ENCODE measurements around the gene CYP4F3.
"Not testable (repeated sequence)": the region's sequence is repeated elsewhere in the genome, so short reads cannot be mapped to it uniquely, and the experiment has no call there.

The CYP4F3 gene

GRCh38 chr19:15640294-15640903 lies at the start of gene CYP4F3:
TSS of gene CYP4F3 (plus strand) at chr19:15640897. CDS start at chr19:15641416, 519 bp downstream.
- no peak for DNase-seq (ENCODE audit: low read depth in 4 of 4, low spot score in 1 of 4)

DNA sequence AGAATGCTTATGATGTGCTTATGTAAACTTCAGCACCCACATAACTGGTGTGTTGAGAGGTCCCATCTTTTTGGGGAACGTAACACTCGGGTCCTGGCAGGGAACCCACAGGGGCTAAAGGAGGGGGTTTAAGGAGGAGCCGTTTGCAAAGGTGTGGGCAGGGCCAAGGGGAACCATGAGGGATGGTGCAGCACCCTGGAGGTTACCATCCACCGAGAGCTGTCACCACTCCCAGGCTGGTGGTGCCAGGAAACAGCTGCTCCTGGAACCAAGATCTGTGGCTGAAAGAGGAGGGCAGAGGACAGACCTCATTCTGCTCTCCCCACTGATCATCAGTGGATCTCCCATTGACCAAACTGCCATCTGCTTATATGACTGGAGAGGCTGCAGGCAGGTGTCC lies 48.9 kb upstream of the CYP4F3 start:
- no peak for DNase-seq (ENCODE audit: low read depth in 4 of 4, low spot score in 1 of 4)

- DNase-seq (ENCODE audit: low read depth in 4 of 4, low spot score in 1 of 4): not testable (repeated sequence)
Measured at GRCh38 chr19:15592506-15592905, 48.2 kb upstream of the CYP4F3 start.

DNA sequence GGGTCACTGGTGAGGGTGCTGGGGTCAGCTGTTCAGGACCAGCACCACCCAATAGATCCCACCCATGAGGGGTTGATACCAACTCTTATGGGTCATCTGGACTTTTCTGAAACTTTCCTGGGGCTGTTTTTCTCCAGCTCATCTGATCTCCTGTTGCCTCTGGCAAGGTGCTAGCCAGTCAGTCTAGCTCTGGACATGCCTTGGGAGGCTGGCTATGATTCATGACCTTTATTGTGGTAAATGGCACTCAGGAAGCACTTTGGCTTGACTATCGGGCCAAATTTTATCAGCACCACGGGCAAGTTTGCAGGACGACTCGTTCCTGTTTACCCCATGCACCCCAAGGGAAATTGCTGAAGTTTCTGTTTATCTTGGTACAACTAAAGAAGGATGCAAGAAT lies 46.9 kb upstream of the CYP4F3 start:
- DNase-seq (ENCODE audit: low read depth in 4 of 4, low spot score in 1 of 4): not testable (repeated sequence)

- no peak for DNase-seq (ENCODE audit: low read depth in 4 of 4, low spot score in 1 of 4)
Measured at GRCh38 chr19:15595069-15595468, 45.6 kb upstream of the CYP4F3 start.

DNA sequence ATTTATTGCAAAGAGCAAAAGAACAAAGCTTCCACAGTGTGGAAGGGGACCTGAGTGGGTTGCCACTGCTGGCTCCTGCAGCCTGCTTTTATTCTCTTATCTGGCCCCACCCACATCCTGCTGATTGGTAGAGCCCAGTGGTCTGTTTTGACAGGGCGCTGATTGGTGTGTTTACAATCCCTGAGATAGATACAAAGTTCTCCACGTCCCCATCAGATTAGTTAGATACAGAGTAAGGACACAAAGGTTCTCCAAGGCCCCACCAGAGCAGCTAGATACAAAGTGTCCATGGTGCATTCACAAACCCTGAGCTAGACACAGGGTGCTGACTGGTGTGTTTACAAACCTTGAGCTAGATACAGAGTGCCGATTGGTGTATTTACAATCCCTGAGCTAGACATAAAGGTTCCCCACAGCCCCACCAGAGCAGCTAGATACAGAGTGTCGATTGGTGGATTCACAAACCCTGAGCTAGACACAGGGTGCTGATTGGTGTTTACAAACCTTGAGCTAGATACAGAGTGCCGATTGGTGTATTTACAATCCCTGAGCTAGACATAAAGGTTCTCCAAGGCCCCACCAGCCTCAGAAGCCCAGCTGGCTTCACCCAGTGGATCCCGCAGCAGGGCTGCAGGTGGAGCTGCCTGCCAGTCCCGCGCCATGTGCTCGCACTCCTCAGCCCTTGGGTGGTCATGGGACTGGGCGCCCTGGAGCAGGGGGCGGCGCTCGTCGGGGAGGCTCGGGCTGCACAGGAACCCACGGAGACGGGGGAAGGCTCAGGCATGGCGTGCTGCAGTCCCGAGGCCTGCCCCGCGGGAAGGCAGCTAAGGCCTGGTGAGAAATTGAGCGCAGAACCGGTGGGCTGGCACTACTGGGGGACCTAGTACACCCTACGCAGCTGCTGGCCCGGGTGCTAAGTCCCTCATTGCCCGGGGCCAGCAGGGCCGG lies 32.4 kb upstream of the CYP4F3 start:
- not testable (repeated sequence) for DNase-seq (ENCODE audit: low read depth in 4 of 4, low spot score in 1 of 4)

- no peak for DNase-seq (ENCODE audit: low read depth in 4 of 4, low spot score in 1 of 4)
Measured at GRCh38 chr19:15609261-15609660, 31.4 kb upstream of the CYP4F3 start.

GRCh38 chr19:15612342-15612741 lies 28.4 kb upstream of the CYP4F3 start:
- no peak for DNase-seq (ENCODE audit: low read depth in 4 of 4, low spot score in 1 of 4)

DNA sequence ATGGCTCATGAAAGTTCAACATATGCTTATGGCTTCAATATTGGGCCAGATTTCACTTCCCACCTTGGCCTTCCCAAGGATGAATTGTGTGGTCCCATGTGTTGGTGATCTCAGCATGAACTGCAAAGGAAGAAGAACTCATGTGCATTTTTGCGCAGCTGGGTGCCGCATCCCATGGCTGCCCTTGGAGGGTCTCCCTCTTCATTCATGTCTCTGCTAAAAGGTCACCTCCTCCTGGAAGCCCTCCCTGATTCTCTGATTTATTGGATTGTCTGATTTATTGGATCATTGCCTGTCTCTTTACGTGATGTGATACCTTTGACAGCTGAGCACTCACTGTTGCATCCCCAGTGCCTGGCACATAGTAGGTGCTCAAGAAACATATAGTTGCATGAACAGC lies 27.4 kb upstream of the CYP4F3 start:
- no peak for DNase-seq (ENCODE audit: low read depth in 4 of 4, low spot score in 1 of 4)

- DNase-seq (ENCODE audit: low read depth in 4 of 4, low spot score in 1 of 4): no peak
Measured at GRCh38 chr19:15614507-15615379, 26.0 kb upstream of the CYP4F3 start, which contains the start of gene CYP4F8. TSS of gene CYP4F8 (plus strand) at chr19:15615218. CDS start at chr19:15615617, 399 bp downstream.

DNA sequence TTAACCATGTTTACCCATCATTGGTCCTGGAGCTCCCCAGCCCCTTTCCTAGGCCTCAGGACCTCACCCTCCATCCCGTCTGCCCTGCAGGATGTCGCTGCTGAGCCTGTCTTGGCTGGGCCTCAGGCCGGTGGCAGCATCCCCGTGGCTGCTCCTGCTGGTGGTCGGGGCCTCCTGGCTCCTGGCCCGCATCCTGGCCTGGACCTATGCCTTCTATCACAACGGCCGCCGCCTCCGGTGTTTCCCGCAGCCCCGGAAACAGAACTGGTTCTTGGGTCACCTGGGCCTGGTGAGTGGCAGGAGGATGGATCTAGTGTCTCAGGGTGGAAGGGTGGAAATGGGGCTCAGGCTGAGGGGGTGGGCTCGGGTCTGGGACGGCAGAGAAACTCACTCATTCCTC lies 25.2 kb upstream of the CYP4F3 start:
- DNase-seq (ENCODE audit: low read depth in 4 of 4, low spot score in 1 of 4): no peak

GRCh38 chr19:15616183-15616582 lies 24.5 kb upstream of the CYP4F3 start:
- no peak for DNase-seq (ENCODE audit: low read depth in 4 of 4, low spot score in 1 of 4)

DNA sequence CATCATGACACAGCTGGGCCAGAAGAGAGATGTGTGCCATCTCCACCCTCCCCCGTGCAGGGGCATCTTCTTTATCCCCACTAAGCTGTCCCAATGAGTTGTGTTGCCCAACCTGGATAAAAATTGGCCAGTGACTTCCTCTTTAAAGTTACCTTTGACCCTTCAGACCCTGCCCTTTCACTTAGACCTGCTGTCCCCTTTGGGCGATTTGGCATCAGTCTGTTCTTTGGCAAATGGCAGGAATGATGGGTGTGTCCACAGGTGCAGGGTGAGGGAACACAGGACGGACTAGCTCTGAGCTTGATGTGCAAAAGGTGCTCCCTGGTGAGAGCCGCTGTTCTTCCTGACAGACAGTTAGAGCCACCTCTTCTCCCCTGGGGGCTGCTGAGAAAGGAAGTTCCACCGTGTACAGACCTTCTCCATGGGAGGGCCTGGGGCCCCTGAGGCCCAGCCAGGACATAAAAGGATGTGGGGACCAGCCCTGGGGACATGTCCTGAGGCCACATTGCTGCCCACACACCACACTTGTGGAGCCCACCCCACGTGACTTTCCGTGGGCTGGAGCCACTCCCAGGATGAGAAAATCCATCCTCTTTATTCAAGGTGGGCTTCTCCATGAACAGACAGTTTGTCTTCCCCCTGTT lies 23.9 kb upstream of the CYP4F3 start:
- DNase-seq (ENCODE audit: low read depth in 4 of 4, low spot score in 1 of 4): no peak

DNA sequence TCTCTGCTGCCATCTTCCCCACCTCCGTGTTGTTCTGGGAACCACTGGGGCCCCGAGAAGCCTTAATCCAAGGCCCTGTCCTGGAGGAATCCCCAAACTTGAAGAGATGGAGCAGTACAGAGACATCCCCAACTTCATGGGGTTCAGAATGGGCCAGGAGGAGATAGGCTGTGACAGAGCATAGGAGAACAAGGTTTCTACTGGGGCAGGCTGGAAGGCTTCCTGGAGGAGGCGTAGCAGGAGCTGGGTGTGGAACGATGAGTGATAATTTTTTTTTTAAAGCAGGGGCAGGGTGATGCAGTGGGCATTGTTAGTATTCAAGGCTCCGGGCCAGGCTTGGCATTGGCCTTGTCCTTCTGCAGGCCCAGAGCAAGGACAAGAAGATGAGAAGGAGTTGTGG lies 22.4 kb upstream of the CYP4F3 start:
- DNase-seq (ENCODE audit: low read depth in 4 of 4, low spot score in 1 of 4): no peak

DNA sequence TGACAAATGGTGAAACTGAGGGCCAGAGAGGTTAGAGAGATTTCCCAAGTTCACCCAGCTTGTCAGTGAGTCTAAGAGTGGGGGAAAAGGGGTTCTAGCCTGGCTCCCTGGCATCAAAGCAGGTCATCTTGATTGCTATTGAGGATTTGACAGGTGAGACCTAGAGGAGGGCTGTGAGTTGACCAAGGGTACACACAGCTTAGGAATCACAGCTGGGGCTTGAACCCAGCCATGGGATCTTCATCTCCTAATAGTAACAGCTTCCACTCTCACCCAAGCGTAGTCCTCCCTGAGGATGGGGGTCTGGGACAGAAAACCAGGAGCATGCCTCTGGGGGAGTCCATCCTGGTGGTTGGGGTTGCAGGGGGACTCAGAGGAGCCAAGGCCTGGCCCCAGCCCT lies 18.9 kb upstream of the CYP4F3 start:
- DNase-seq (ENCODE audit: low read depth in 4 of 4, low spot score in 1 of 4): no peak

DNA sequence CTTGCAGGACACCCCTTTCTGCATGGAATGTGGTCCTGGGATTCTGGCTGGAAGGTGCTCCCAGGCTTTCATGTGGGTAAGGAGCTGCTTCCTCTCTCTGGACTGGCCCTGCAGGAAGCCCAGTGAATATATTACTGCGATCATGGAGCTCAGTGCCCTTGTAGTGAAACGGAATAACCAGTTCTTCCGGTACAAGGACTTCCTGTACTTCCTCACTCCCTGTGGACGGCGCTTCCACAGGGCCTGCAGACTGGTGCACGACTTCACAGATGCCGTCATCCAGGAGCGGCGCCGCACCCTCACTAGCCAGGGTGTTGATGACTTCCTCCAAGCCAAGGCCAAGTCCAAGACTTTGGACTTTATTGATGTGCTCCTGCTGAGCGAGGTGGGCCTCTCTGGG lies 17.7 kb upstream of the CYP4F3 start:
- no peak for DNase-seq (ENCODE audit: low read depth in 4 of 4, low spot score in 1 of 4)

GRCh38 chr19:15623711-15624318 lies 16.9 kb upstream of the CYP4F3 start:
- DNase-seq (ENCODE audit: low read depth in 4 of 4, low spot score in 1 of 4): no peak

GRCh38 chr19:15628236-15629002 lies 12.3 kb upstream of the CYP4F3 start:
- DNase-seq (ENCODE audit: low read depth in 4 of 4, low spot score in 1 of 4): no peak

DNA sequence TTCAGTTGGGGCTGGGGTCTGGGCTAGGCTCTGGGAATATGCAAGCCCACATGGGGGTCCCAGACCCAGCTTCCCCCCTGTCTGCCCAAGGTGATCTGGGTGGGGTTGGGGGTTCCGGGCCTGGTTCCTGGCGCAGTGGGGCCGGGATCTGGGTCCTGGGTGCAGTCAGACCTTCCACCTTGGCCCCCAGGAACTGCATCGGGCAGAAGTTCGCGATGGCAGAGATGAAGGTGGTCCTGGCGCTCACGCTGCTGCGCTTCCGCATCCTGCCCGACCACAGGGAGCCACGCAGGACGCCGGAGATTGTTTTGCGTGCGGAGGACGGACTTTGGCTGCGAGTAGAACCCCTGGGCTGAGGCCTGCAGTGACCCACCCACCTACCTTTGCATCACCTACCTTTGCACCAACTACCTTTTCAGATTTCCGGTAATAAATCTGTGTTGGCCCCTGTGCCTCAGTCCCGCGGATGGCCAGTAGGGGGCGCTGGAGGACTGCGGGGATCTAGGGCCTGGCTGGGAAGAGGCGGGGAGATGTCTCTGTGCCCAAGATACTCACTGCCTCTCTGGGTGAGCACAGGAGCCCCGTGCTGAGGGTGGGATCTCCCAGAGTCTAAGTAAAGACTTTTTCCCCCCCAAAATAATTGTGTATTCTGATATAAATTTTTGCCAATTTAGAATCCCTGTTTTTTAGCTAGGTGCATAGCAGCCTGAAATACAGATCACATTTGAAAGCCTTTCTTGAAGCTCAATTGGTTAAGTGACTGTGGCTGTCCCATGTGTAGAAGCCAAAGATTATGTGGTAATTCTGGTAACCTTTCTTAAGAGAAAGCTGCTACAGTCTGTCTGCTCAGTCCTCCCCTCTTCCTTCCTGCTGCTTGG lies 11.5 kb upstream of the CYP4F3 start:
- DNase-seq (ENCODE audit: low read depth in 4 of 4, low spot score in 1 of 4): peak; percentile 74 to 96 (median 86)
